ENCODE data around the gene NGRN.
"Not testable (repeated sequence)": the region's sequence is repeated elsewhere in the genome, so short reads cannot be mapped to it uniquely, and the experiment has no call there.

NGRN gene

DNA sequence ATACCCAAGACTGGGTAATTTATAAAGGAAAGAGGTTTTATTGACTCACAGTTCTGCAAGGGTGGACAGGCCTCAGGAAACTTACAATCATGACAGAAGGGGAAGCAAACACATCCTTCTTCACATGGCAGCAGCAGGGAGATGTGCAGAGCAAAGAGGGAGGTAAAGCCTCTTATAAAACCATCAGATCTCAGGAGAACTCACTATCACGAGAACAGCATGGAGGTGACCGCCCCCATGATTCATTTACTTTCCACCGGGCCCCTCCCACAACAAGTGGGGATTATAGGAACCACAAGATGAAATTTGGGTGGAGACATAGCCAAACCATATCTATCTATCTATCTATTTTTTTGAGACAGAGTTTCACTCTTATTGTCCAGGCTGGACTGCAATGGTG, 26.1 kb upstream of the NGRN start:
- H3K4me1 ChIP-seq (ENCODE audit: control insufficient read depth, insufficient read depth, low read length, poor library complexity, severe bottlenecking), result no peaks in the 10 kb centered on the region
- H3K27ac ChIP-seq (ENCODE audit: low read depth, low read length, severe bottlenecking), result no peak overlapping the region
- no peaks in the 10 kb centered on the region for H3K9me3 ChIP-seq (ENCODE audit: control insufficient read depth, low read length)
- WGBS, 2 experiments (ENCODE audit: insufficient coverage in 2 of 2), result 67 to 96% methylated on average over 1 to 3 of the region's 3 CpGs
- H3K4me3 ChIP-seq (ENCODE audit: extremely low read depth, insufficient read depth, low read length, poor library complexity, severe bottlenecking), result no peak overlapping the region
- H3K36me3 ChIP-seq (ENCODE audit: control insufficient read depth, insufficient read depth, low read length), result no peaks in the 10 kb centered on the region

DNA sequence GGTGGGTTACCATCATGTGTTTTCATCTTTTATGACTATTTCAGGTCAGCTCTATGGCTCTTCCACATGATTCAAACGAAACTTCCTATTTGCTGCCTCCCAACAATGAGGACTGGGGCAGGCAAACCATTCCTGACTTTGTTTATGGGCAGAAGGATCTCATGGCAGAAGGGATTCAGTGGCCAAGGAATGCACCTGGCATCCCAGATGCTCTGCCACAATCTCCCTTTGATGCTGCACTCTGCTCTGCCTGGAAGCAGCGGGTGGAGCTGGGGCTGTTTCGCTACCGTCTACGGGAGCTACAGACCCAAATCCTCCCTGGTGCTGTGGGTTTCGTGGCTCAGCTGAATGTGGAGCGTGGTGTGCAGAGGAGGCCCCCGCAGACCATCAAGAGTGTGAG, 24.6 kb upstream of the NGRN start:
- Histone ChIP-seq H3K36me3 (ENCODE audit: control insufficient read depth, insufficient read depth, low read length) (no peaks in the 10 kb centered on the region), H3K9me3 (ENCODE audit: control insufficient read depth, low read length) (no peaks in the 10 kb centered on the region), H3K4me3 (ENCODE audit: extremely low read depth, insufficient read depth, low read length, poor library complexity, severe bottlenecking) (no peak overlapping the region), H3K27ac (ENCODE audit: low read depth, low read length, severe bottlenecking) (no peak overlapping the region), H3K4me1 (ENCODE audit: control insufficient read depth, insufficient read depth, low read length, poor library complexity, severe bottlenecking) (no peaks in the 10 kb centered on the region)
- WGBS, 2 experiments (ENCODE audit: insufficient coverage in 2 of 2), result 91 to 97% methylated on average over 5 to 8 of the region's 8 CpGs

DNA sequence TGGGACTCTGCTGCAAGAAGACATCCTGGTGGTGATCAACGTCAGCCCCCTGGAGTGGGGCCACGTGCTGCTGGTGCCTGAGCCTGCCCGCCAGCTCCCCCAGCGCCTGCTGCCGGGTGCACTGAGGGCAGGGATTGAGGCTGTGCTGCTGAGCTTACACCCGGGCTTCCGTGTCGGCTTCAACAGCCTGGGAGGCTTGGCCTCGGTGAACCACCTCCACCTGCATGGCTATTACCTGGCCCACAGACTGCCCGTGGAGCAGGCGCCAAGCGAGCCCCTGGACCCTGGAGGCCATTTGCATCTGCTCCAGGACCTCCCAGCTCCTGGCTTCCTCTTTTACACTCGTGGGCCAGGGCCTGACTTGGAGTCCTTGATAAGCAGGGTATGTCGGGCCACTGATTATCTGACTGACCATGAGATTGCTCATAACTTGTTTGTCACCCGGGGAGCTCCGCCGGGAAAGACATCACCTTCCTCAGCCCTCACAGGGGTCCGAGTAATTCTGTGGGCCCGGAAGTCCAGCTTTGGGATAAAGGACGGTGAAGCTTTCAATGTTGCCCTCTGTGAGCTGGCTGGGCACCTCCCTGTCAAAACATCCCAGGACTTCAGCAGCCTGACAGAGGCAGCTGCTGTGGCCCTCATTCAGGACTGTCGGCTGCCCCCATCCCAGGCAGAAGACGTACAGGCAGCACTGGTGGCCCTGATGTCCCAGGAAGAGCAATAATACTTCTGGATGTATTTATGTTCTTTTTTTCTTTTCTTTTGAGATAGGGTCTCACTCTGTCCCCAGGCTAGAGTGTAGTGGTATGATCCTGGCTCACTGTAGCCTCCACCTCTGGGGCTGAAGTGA, 23.9 kb upstream of the NGRN start:
- Histone ChIP-seq H3K9me3 (ENCODE audit: control insufficient read depth, low read length) (no peaks in the 10 kb centered on the region), H3K4me1 (ENCODE audit: control insufficient read depth, insufficient read depth, low read length, poor library complexity, severe bottlenecking) (no peaks in the 10 kb centered on the region), H3K27ac (ENCODE audit: low read depth, low read length, severe bottlenecking) (no peak overlapping the region), H3K36me3 (ENCODE audit: control insufficient read depth, insufficient read depth, low read length) (no peaks in the 10 kb centered on the region), H3K4me3 (ENCODE audit: extremely low read depth, insufficient read depth, low read length, poor library complexity, severe bottlenecking) (no peak overlapping the region)
- WGBS, 2 experiments (ENCODE audit: insufficient coverage in 2 of 2), result 89% methylated on average over 19 to 22 of the region's 22 CpGs

DNA sequence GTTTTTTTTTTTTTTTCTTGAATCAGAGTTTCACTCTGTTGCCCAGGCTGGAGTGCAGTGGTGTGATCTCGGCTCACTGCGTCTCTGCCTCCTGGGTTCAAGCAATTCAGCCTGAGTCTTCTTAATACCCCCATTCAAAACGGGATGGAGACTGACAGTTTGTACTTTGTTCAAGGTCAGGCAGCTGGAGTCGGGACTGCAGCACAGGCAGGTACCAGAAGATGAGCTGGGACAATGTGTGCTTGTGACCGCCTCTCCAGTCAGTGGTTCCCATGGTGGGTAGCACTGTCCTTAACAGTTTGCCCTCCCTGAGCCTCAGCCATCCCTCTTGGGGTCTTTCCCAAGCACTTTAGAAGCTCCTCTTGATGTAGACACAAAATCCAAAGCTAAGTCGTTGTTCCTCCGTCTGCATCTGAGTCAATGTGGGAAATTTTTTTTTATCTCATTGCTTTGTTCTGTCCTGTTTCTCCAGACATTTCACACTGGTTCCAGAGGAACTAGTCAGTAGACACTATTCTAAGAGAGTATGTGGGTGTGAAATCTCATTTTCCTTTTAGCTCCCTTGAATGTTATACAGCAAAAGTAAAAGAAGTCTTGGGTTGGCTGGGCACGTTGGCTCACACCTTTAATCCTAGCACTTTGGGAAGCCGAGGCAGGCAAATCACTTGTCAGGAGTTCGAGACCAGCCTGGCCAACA, 21.4 kb upstream of the NGRN start:
- Histone ChIP-seq H3K9me3 (ENCODE audit: control insufficient read depth, low read length) (no peaks in the 10 kb centered on the region), H3K4me3 (ENCODE audit: extremely low read depth, insufficient read depth, low read length, poor library complexity, severe bottlenecking) (no peak overlapping the region), H3K27ac (ENCODE audit: low read depth, low read length, severe bottlenecking) (no peak overlapping the region), H3K4me1 (ENCODE audit: control insufficient read depth, insufficient read depth, low read length, poor library complexity, severe bottlenecking) (no peaks in the 10 kb centered on the region), H3K36me3 (ENCODE audit: control insufficient read depth, insufficient read depth, low read length) (no peaks in the 10 kb centered on the region)
- WGBS, 2 experiments (ENCODE audit: insufficient coverage in 2 of 2), result 95 to 98% methylated on average over 6 to 9 of the region's 10 CpGs

DNA sequence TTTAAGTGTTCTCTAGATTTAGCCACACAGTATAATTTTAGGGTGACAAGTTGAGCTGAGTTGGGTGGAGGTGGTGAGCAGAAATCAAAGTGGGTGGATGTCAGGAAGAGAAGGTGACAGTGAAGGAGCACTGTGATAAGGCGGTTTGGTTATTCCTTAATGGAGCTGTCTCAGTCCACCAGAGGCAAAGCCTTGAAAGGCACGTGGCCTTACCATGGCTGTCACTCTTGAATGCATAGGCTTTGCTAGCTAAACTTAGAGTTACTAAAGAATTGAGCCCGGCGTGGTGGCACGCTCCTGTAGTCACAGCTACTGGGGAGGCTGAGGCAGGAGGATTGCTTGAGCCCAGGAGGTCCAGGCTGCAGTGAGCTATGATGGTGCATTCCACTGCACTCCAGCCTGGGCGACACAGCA, 16.7 kb upstream of the NGRN start:
- no peak overlapping the region for H3K27ac ChIP-seq (ENCODE audit: low read depth, low read length, severe bottlenecking)
- H3K9me3 ChIP-seq (ENCODE audit: control insufficient read depth, low read length), result no peaks in the 10 kb centered on the region
- H3K36me3 ChIP-seq (ENCODE audit: control insufficient read depth, insufficient read depth, low read length), result no peaks in the 10 kb centered on the region
- H3K4me1 ChIP-seq (ENCODE audit: control insufficient read depth, insufficient read depth, low read length, poor library complexity, severe bottlenecking), result peaks cover 3% of the 10 kb centered on the region
- 83 to 91% methylated on average over 5 of the region's 6 CpGs for WGBS, 2 experiments (ENCODE audit: insufficient coverage in 2 of 2)
- H3K4me3 ChIP-seq (ENCODE audit: extremely low read depth, insufficient read depth, low read length, poor library complexity, severe bottlenecking), result peak overlapping the region; percentile 47

DNA sequence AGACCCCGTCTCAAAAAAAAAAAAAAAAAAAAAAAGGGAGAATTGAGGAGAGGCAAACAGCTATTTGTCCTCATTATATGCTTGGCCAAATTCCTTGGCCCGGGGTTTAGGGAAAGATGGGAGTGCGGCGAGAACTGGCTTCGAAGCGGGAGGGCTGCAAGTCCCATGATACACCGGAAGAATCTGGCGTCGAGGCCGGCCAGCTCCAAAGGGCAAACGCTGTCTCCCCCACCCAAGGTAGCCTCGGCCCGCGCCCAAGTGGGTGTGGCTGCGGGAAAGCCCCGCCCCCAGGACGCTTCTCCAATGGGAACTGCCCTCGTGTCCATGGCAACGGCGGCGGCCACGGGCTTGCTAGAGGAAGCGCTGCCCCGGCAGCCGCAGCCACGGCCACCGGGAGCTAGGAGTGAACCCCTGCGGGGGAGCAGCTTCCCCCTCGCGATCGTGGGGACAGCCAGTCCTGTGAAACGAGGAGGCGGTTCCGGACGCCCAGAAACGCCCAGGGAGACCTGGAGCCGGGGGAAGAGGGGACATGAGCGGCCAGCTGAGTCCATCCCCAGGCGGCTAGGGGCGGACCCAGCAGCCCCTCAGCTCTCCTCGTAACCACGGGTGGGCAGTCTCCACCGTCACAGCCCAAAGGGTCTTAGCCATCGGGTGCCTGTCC, 16.1 kb upstream of the NGRN start, which contains the start of gene TTLL13:
Gene TTLL13, plus strand, starts transcription at position 354 of the 661 bp plus-strand sequence. CDS start 1,075 bp downstream, outside the sequence.
- H3K4me3 ChIP-seq (ENCODE audit: extremely low read depth, insufficient read depth, low read length, poor library complexity, severe bottlenecking), result peak within 1 kb of the TSS; percentile 47
- peaks cover 3% of the 10 kb centered on the region for H3K4me1 ChIP-seq (ENCODE audit: control insufficient read depth, insufficient read depth, low read length, poor library complexity, severe bottlenecking)
- H3K27ac ChIP-seq (ENCODE audit: low read depth, low read length, severe bottlenecking), result no peak within 1 kb of the TSS
- 1 to 2% methylated on average over 30 to 43 of the region's 44 CpGs for WGBS, 2 experiments (ENCODE audit: insufficient coverage in 2 of 2)
- H3K36me3 ChIP-seq (ENCODE audit: control insufficient read depth, insufficient read depth, low read length), result no peaks in the 10 kb centered on the region
- no peaks in the 10 kb centered on the region for H3K9me3 ChIP-seq (ENCODE audit: control insufficient read depth, low read length)

DNA sequence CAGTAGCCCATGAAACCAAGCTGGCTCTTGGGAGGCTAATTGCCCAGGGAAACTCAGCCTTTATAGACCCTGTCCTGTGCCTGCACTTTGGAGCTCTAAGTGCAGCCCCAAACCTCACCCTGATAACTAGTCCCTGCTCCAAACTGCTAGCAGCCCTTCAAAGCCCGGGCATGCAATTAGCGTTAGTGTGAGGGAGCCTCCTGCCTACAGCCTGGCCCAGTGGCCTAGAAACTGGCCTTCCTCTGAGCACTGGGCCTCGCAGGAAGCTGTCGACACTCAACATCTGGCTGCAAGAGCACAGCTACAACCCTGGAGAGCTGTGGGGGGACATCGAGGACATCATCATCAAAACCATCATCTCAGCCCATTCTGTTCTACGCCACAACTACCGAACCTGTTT, 7.7 kb upstream of the NGRN start:
- Histone ChIP-seq H3K9me3 (ENCODE audit: control insufficient read depth, low read length) (no peaks in the 10 kb centered on the region), H3K4me1 (ENCODE audit: control insufficient read depth, insufficient read depth, low read length, poor library complexity, severe bottlenecking) (no peaks in the 10 kb centered on the region), H3K36me3 (ENCODE audit: control insufficient read depth, insufficient read depth, low read length) (no peaks in the 10 kb centered on the region), H3K4me3 (ENCODE audit: extremely low read depth, insufficient read depth, low read length, poor library complexity, severe bottlenecking) (no peak overlapping the region), H3K27ac (ENCODE audit: low read depth, low read length, severe bottlenecking) (no peak overlapping the region)
- WGBS, 2 experiments (ENCODE audit: insufficient coverage in 2 of 2), result 88 to 100% methylated on average over 3 to 7 of the region's 7 CpGs

DNA sequence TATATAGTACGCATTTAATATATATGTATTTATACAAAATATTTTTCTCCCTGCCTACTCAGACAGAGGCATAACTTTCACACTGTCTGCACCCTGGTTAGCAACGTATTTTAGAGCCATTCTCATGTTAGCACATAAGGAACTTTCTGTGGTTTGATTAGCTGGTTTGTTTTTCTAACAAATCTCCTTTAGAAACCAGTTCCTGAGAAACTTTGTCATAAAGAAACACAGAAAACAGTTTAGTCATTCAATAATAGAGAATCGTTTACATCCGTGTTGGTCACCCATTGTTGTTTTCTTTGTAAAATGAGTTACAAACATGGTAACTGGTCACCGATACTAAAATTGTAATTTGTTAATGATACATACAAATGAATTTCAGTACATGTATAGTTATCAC, 5.9 kb upstream of the NGRN start:
- WGBS, 2 experiments (ENCODE audit: insufficient coverage in 2 of 2), result no CpG with 5 or more reads among the region's 5 CpGs
- H3K36me3 ChIP-seq (ENCODE audit: control insufficient read depth, insufficient read depth, low read length), result no peaks in the 10 kb centered on the region
- no peak overlapping the region for H3K4me3 ChIP-seq (ENCODE audit: extremely low read depth, insufficient read depth, low read length, poor library complexity, severe bottlenecking)
- H3K27ac ChIP-seq (ENCODE audit: low read depth, low read length, severe bottlenecking), result no peak overlapping the region
- H3K4me1 ChIP-seq (ENCODE audit: control insufficient read depth, insufficient read depth, low read length, poor library complexity, severe bottlenecking), result no peaks in the 10 kb centered on the region
- no peaks in the 10 kb centered on the region for H3K9me3 ChIP-seq (ENCODE audit: control insufficient read depth, low read length)

DNA sequence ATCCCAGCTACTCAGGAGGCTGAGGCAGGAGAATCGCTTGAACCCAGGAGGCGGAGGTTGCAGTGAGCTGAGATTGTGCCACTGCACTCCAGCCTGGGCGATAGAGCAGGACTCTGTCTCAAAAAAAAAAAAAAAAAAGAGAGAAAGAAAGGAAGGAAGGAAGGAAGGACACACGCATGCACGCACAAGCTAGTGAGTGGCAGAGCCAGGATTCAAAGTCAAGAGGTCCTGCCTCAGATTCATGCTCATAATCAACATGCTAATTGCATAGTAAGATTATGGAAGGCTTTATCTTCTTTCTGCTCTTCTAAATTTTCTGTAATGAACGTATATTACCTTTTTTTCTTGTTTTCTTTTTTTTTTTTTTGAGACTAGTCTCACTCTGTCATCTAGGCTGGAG, 4.7 kb upstream of the NGRN start:
- not testable (repeated sequence) for H3K4me1 ChIP-seq (ENCODE audit: control insufficient read depth, insufficient read depth, low read length, poor library complexity, severe bottlenecking); H3K4me3 ChIP-seq (ENCODE audit: extremely low read depth, insufficient read depth, low read length, poor library complexity, severe bottlenecking); H3K27ac ChIP-seq (ENCODE audit: low read depth, low read length, severe bottlenecking); H3K9me3 ChIP-seq (ENCODE audit: control insufficient read depth, low read length); H3K36me3 ChIP-seq (ENCODE audit: control insufficient read depth, insufficient read depth, low read length)
- 100% methylated on average over 1 to 2 of the region's 6 CpGs for WGBS, 2 experiments (ENCODE audit: insufficient coverage in 2 of 2)

DNA sequence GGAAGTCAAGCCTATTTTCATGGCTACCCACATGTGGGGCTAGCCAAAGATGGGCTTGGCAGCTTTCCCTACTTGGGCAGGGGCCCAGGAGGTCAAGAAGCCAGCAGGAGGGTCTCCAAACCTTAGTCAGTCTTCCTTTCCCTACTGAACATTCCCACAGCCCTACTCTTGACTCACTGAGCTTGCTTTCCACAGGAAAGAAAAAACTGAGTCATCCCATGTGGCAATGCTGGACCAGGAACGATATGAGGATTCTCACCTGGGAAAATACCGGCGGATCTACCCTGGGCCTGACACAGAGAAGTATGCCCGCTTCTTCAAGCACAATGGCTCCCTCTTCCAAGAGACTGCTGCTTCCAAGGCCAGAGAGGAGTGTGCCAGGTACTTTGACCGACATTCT, 3.7 kb upstream of the NGRN start:
- WGBS, 2 experiments (ENCODE audit: insufficient coverage in 2 of 2), result 88 to 92% methylated on average over 5 of the region's 5 CpGs
- peaks cover 1% of the 10 kb centered on the region for H3K36me3 ChIP-seq (ENCODE audit: control insufficient read depth, insufficient read depth, low read length)
- no peak overlapping the region for H3K4me3 ChIP-seq (ENCODE audit: extremely low read depth, insufficient read depth, low read length, poor library complexity, severe bottlenecking)
- no peaks in the 10 kb centered on the region for H3K9me3 ChIP-seq (ENCODE audit: control insufficient read depth, low read length)
- H3K27ac ChIP-seq (ENCODE audit: low read depth, low read length, severe bottlenecking), result no peak overlapping the region
- no peaks in the 10 kb centered on the region for H3K4me1 ChIP-seq (ENCODE audit: control insufficient read depth, insufficient read depth, low read length, poor library complexity, severe bottlenecking)
